HG03571 (cell line): Measurements from ENCODE around the gene EPAS1.

ENCODE experiments used
- ATAC-seq: cut with Tn5 transposase; IDR thresholded peaks from one replicate; pipeline ENCODE4 v1.9.1; 2021; ENCODE audit not compliant: unreplicated experiment

Gene EPAS1

GRCh38 chr2:46300406-46300832 lies 3.2 kb downstream of the EPAS1 start:
- ATAC-seq, result no peak

- no peak for ATAC-seq
Measured at GRCh38 chr2:46302005-46302695, 4.9 kb downstream of the EPAS1 start.

- no peak for ATAC-seq
Measured at GRCh38 chr2:46303233-46303632, 6.0 kb downstream of the EPAS1 start.

GRCh38 chr2:46303822-46304221 lies 6.6 kb downstream of the EPAS1 start:
- no peak for ATAC-seq

- ATAC-seq, result no peak
Measured at GRCh38 chr2:46304635-46305034, 7.4 kb downstream of the EPAS1 start.

GRCh38 chr2:46305187-46305586 lies 8.0 kb downstream of the EPAS1 start:
- no peak for ATAC-seq

- no peak for ATAC-seq
Measured at GRCh38 chr2:46305767-46306166, 8.6 kb downstream of the EPAS1 start.

GRCh38 chr2:46306330-46306751 lies 9.1 kb downstream of the EPAS1 start:
- ATAC-seq, result no peak

- no peak for ATAC-seq
Measured at GRCh38 chr2:46306988-46307655, 9.9 kb downstream of the EPAS1 start.

GRCh38 chr2:46308081-46308480 lies 10.9 kb downstream of the EPAS1 start:
- ATAC-seq, result no peak

GRCh38 chr2:46308629-46309028 lies 11.4 kb downstream of the EPAS1 start:
- no peak for ATAC-seq

GRCh38 chr2:46309052-46309953 lies 12.1 kb downstream of the EPAS1 start:
- no peak for ATAC-seq

- no peak for ATAC-seq
Measured at GRCh38 chr2:46310446-46310845, 13.2 kb downstream of the EPAS1 start.

- ATAC-seq, result no peak
Measured at GRCh38 chr2:46311651-46312223, 14.5 kb downstream of the EPAS1 start.

GRCh38 chr2:46313063-46313462 lies 15.9 kb downstream of the EPAS1 start:
- ATAC-seq, result no peak

- ATAC-seq, result no peak
Measured at GRCh38 chr2:46314065-46314835, 17.0 kb downstream of the EPAS1 start.

- no peak for ATAC-seq
Measured at GRCh38 chr2:46315103-46315890, 18.1 kb downstream of the EPAS1 start.

- ATAC-seq, result no peak
Measured at GRCh38 chr2:46317094-46317486, 19.9 kb downstream of the EPAS1 start.

- ATAC-seq, result no peak
Measured at GRCh38 chr2:46318579-46319460, 21.6 kb downstream of the EPAS1 start.
